Suppressor macrophage (primary cell): ENCODE data around the gene NRXN2.
"Not testable (repeated sequence)": the region's sequence is repeated elsewhere in the genome, so short reads cannot be mapped to it uniquely, and the experiment has no call there.

Source experiments
- DNase-seq, 4 experiments: peaks; one replicate each; pipeline ENCODE4 v3.0.0-alpha.2; 2020 to 2022

The NRXN2 gene

DNA sequence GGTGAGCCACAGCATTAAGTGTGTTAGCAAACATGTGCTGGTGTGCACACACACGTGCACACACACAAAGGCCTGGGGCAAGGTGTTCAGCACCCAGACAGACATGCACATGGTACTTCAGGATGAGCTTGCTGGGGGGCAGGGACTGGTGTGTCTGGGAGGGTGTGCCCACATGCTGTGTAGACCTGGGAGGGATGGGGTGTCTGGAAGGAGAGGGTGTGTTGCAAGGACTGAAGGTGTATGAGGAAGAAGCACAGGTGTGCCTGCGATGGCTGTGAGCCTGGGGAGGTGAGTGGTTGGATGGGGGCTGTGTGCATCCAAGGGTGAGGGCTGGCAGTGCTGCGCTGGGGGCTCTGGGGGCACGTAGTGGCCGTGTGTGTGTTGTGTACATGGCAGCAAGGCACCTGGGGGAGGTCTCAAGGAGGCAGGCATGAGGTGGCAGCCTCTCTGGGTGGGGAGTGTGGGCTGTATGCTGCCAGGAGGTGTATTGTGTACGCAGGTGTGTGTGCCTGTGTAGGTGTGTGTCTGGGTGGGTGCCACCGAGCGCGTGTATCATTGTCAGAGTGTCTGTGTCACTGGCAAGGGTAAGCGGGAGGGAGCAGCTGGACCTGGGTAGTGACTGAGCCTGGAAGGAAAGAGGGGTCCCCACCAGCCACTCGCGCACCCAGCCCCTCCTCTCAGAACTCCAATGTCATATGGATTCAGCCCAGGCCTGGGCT lies 2.2 kb downstream of the NRXN2 start:
- DNase-seq = no peak

GRCh38 chr11:64720167-64720566 lies 2.8 kb downstream of the NRXN2 start:
- DNase-seq = no peak

DNA sequence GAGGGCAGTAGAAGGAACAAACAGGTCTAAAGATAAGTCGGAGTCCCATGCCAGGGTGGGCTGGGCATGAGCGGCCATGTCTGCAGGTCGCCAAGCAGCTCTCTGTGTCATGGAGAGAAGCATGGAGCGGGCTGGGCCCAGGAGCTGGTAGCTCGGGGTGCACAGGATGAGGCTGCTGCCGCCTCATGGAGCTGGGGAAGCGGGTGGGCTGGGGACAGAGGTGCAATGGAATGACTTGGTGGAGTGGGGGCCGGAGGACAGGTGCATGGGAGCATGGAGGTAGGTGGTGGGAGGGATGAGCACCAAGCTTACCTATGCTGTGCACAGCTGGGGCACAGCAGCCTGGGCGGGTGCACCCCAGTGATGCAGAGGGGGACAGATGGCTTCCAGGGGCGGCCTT lies 3.6 kb downstream of the NRXN2 start:
- no peak for DNase-seq

DNA sequence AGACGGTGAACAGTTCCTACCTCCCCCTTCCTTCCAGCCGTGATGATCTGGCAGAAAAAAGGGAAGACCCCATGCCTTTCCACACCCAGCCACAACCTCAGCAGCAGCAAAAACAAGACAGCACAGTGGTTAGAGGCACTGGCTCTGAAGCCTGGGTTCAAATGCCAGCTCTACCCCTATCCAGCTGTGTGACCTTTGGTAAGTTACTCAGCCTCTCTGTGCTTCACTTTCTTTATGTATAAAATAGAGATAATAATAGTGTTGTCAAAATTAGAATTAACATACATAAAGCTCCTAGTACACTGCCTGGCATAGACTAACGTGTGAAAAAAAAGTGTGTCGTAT lies 4.2 kb downstream of the NRXN2 start:
- DNase-seq = no peak

- no peak for DNase-seq
Measured at GRCh38 chr11:64718084-64718779, 4.8 kb downstream of the NRXN2 start.

- DNase-seq = no peak
Measured at GRCh38 chr11:64717268-64717578, 5.8 kb downstream of the NRXN2 start.

DNA sequence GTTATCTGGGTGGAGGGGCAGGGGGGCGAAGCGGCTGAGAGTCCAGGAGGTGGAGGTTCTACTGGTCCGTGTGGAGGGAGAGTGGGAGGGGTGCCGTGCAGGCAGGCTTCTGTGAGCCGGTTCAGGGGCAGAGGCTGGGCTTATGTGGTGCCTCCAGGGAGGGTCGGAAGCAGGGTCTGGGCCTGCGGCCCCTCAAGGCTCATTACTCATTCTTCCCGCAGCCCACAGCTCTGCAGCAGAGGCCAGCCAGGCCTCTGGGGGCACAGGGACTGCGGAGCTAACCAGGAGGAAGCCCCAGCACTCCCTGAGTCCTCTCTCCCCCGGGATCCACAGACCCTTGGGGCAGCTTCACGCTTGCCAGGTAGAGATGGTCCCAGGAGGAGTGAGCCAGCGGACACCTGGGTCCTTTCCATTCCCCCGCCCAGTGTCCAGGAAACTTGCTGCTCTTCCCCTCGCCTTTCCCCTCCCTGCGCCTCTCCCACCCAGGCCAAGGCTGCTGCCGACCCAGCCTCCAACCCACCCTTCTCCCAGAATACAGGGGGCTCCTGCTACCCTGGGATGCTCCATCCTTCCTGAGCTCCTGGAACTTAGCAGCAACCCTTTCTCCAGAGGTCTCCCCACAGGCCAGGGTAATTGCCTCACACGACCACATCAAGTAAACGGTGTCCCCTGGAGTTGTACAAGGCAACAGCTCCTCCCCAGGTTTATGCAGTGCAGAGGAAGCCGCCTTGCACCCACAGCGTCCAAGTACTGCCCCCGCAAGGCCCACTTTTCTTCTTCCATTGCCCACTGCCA lies 6.3 kb downstream of the NRXN2 start:
- DNase-seq = no peak

- no peak for DNase-seq
Measured at GRCh38 chr11:64715756-64716472, 7.1 kb downstream of the NRXN2 start.

- DNase-seq = no peak
Measured at GRCh38 chr11:64715110-64715509, 7.9 kb downstream of the NRXN2 start.

DNA sequence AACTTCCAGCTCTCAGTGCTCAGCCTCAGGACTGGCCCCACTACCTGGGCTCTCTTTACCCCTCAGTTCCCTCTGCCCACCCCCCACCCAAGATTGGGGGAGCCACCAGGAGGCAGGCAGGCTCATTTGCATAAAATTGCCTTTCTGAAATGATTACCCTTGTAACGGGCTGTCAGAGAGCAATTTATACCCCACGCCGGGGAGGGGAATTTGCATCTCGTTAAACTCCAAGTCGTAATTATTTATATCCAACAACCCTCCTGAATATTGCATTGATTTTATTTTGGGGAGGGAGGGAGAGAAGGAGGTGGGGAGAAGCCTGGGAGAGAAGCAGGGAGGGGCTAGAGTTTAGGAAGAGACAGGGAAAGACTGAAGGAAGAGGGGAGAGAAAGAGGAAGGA lies 8.3 kb downstream of the NRXN2 start:
- no peak for DNase-seq

- DNase-seq = no peak
Measured at GRCh38 chr11:64713781-64714363, 9.1 kb downstream of the NRXN2 start.

- DNase-seq = peak in 1 of 4 experiments; percentile 29
Measured at GRCh38 chr11:64713016-64713707, 9.8 kb downstream of the NRXN2 start.

GRCh38 chr11:64712430-64713015 lies 10.5 kb downstream of the NRXN2 start:
- no peak for DNase-seq

DNA sequence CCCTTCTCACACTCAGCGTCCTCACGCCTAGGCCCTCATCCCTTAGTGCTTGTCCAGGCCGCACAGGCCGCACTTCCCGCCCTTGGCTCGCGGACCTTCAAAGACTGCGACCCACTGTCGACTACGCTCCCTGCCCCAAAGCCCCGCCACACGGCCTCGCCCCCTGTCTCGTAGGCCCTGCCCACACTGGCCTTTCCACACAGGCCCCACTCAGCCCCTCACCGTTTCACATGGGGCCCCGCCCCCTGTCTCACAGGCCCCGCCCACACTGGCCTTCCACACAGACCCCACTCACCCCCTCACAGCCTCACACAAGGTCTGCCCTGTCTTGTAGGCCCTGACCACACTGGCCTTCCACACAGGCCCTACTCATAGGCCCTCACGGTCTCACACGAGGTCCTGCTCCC lies 11.0 kb downstream of the NRXN2 start:
- DNase-seq = no peak

DNA sequence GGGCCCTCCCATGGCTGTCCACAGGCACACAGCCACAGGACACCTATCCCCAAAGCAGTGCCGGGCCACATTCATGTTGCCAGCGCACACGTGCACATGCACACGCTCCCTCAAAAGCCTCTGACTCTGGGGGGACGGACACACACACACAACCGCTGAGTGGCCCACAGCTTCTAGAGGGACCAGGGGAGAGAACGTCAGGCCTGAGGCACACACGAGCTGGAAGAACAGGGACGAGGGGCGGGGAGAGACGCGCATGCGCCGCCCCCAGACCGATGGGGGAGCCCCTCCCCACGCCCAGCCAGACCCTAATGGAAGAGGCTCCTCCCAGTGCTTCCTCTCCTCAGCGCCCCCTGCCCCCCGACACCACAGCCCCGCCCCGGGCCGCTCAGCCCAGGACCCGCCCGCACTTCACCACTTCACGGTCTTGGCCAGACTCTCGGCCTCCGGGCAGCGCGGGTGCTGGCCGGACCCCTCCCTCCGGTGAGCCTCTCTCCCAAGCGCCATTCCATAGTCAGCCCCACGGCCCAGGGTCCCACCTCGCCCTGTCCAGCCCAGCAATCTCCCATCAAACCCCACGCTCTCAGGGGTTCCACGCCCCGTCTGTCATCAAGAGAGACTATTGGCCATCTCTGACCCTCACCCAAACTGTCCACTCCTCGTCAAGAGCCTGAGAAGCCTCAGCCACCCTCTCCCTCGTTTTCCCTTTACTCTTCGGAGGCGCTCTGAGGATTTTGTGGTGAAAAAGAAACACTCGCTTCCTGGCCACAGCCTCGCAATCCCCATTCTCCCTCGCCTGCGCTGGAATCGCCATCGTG lies 11.7 kb downstream of the NRXN2 start:
- no peak for DNase-seq

DNA sequence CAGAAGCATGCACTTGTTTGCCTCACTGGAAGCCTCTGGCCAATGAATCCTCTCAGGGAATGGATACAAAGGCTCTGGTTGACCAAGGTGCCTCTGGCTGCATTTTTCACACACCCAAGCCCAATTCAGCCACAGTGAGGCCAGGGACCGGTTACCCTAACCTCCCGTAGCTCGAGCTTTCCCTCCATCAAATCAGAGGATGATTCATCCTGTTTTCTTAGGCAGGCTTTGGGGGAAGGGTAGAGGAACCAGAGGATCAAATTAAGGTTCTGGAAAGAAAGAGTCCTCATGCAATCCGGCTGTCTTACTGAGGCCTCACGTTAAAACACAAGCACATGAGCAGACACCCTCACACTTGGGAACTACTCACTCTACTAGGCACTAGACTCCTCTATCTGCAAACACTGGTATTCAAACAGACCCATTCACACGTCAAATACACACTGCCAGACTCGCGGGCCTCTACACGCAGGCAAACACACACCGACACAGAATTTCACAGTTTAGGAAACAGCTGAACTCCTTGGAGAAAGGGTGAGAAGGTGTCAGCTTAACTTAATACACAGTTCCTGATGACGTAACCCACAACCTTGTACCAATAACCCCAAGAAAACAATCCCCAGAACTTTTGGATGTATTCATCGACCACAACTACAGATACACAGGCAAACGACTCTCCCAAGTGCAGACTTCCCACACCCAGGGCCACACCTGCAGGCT lies 12.4 kb downstream of the NRXN2 start:
- no peak for DNase-seq

DNA sequence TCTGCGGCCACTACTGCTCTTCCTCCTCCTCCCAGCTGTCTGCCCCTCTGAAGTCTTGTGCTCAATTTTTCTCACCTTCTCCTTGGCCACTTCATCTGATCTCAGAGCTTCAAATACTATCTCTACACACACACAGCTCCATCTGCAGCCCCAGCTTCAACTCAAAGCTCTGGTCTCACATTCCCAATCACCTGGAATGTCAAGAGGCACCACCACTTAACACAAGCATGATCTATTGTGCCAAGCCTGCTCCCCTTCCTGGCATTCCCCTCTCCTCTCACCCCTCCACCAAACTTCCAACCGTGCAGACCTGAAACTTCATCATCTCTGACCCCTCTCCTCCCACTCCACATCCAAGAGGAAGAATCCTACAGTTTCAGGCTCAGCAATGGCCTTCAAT lies 17.5 kb downstream of the NRXN2 start:
- no peak for DNase-seq

GRCh38 chr11:64703048-64703447 lies 19.9 kb downstream of the NRXN2 start:
- DNase-seq = no peak

DNA sequence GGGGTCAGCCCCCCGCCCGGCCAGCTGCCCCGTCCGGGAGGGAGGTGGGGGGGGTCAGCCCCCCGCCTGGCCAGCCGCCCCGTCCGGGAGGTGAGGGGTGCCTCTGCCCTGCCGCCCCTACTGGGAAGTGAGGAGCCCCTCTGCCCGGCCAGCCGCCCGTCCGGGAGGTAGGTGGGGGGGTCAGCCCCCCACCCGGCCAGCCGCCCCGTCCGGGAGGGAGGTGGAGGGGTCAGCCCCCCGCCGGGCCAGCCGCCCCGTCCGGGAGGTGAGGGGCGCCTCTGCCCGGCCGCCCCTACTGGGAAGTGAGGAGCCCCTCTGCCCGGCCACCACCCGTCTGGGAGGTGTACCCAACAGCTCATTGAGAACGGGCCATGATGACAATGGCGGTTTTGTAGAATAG lies 21.0 kb downstream of the NRXN2 start:
- DNase-seq = not testable (repeated sequence)

GRCh38 chr11:64698427-64698826 lies 24.6 kb downstream of the NRXN2 start:
- no peak for DNase-seq
